GM23338 (cell line): ENCODE measurements around the gene ZNF331. TPM values are rescaled to one million over a fixed set of nuclear protein-coding genes. Genes with fewer than 3 reads are reported as not detected.

Experiments
- polyA plus RNA-seq: library from polyadenylated mRNA; unstranded; fragments of >200 nt; fragmentation: Nextera tagmentation; extraction: Ambion mirVana; gene quantifications from 2 replicates; pipeline ENCODE4 v1.2.1, GENCODE V29; 2016
- total RNA-seq: library from RNA; depleted of rRNA; stranded (reverse); fragments of >200 nt; shearing (Covaris generic); gene quantifications from 2 replicates; pipeline ENCODE4 v1.2.3, GENCODE V29; 2014; rRNA removed

ZNF331 gene
- total and polyA plus RNA-seq, 2 experiments from 2014 or later = 36.2 to 46.5 TPM

Other genes with a start within 250 kb of the ZNF331 start
- 17.0 and 22.1 TPM in 2 replicates for gene ZNF845, start 204.4 kb upstream of the ZNF331 start, total RNA-seq
- 4.3 and 5.5 TPM in 2 replicates for gene ZNF845, start 204.4 kb upstream of the ZNF331 start, polyA plus RNA-seq
- gene ZNF525, start 172.4 kb upstream of the ZNF331 start, total RNA-seq = 74.0 and 99.8 TPM in 2 replicates
- 29.5 and 39.3 TPM in 2 replicates for gene ZNF525, start 172.4 kb upstream of the ZNF331 start, polyA plus RNA-seq
- gene ZNF765, start 143.0 kb upstream of the ZNF331 start, total RNA-seq = 30.0 and 33.4 TPM in 2 replicates
- gene ZNF765, start 143.0 kb upstream of the ZNF331 start, polyA plus RNA-seq = 9.8 and 10.3 TPM in 2 replicates
- gene ZNF761, start 106.2 kb upstream of the ZNF331 start, total RNA-seq = 35.0 and 40.1 TPM in 2 replicates
- 13.4 and 17.1 TPM in 2 replicates for gene ZNF761, start 106.2 kb upstream of the ZNF331 start, polyA plus RNA-seq
- gene ZNF813, start 70.4 kb upstream of the ZNF331 start, total RNA-seq = 29.3 and 30.9 TPM in 2 replicates
- gene ZNF813, start 70.4 kb upstream of the ZNF331 start, polyA plus RNA-seq = 5.3 and 6.4 TPM in 2 replicates
- gene DPRX, start 93.9 kb downstream of the ZNF331 start, total RNA-seq = not detected in 2 replicates
- gene DPRX, start 93.9 kb downstream of the ZNF331 start, polyA plus RNA-seq = not detected in 2 replicates